Measurements from ENCODE around the gene SH3D19. TPM values are rescaled to one million over a fixed set of nuclear protein-coding genes. Genes with fewer than 3 reads are reported as not detected.
"Not testable (repeated sequence)": the region's sequence is repeated elsewhere in the genome, so short reads cannot be mapped to it uniquely, and the experiment has no call there.

The SH3D19 gene
- total RNA-seq, 1 donor from 2014 or later = 41.7 TPM

- not testable (repeated sequence) for DNase-seq (ENCODE audit: low spot score)
These were observed 56.5 kb downstream of the SH3D19 start for GRCh38 chr4:151268905-151269304.

- no peak for DNase-seq (ENCODE audit: low spot score)
These were observed 57.4 kb downstream of the SH3D19 start for GRCh38 chr4:151267822-151268535.

GRCh38 chr4:151267104-151267503, 58.3 kb downstream of the SH3D19 start:
- DNase-seq (ENCODE audit: low spot score) = no peak

GRCh38 chr4:151266497-151266896, 58.9 kb downstream of the SH3D19 start:
- DNase-seq (ENCODE audit: low spot score) = no peak

GRCh38 chr4:151263455-151263854, 62.0 kb downstream of the SH3D19 start:
- DNase-seq (ENCODE audit: low spot score) = no peak

- DNase-seq (ENCODE audit: low spot score) = no peak
These were observed 64.9 kb downstream of the SH3D19 start for GRCh38 chr4:151260526-151260925.

DNA sequence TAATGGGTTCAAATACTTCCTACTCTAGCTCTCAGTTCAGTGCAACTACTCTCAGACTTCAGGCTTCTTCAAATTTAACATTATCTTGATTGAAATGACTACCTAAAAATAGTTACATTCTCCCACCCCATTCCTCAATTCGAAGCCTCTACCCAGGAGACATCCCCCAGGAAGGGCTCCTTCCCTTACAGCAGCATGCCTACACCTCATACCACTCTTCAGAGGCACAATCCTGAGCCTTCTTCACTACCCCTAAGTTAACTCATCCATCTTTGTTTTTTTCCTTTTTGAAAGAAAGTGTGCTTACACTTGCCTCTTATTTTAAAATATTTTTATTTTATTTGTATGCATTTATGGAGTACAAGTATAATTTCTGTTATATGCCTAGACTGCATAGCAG, 65.7 kb downstream of the SH3D19 start:
- DNase-seq (ENCODE audit: low spot score) = no peak

DNA sequence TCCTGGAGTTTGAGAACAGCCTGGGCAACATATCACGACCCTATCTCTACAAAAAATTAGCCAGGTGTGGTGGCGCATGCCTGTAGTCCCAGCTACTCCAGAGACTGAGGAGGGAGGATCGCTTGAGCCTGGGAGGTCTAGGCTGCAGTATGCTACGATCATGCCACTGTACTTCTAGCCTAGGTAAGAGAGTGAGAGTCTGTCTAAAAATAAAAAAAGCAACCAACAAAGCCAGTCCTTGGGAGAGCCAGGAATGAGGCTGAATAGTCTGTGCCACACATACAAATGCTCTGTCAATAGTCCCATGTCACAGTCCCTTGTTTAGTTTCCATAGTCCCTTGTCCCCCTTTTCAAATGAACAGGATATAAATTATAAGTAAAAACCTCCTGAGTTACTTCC, 67.7 kb downstream of the SH3D19 start:
- no peak for DNase-seq (ENCODE audit: low spot score)

DNA sequence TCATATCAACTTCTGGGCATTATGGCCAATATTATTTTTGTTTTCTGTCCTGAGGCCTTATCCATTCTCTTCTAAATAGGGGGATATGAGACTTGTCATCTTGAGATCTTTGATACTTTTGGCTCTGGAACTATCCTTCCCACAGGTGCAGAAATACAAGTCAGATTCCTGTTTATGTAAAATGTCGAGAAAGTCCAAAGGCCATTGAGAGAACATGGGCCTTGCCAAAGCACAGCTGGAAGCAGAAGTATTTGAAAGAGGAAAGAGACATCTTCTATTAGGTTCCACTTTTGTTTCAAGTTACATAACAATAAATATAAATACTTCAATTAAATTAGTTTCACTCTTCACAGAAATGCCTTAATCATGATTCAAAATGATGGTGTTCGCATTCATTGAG, 69.3 kb downstream of the SH3D19 start:
- no peak for DNase-seq (ENCODE audit: low spot score)

DNA sequence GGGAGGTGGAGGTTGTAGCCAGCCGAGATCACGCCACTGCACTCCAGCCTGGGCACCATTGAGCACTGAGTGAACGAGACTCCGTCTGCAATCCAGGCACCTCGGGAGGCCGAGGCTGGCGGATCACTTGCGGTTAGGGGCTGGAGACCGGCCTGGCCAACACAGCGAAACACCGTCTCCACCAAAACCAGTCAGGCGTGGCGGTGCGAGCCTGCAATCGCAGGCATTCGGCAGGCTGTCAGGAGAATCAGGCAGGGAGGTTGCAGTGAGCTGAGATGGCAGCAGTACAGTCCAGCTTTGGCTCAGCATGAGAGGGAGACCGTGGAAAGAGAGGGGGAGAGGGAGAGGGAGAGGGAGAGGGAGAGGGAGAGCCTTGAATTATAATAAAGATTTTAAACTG, 69.7 kb downstream of the SH3D19 start:
- DNase-seq (ENCODE audit: low spot score) = not testable (repeated sequence)

GRCh38 chr4:151255226-151255625, 70.2 kb downstream of the SH3D19 start:
- not testable (repeated sequence) for DNase-seq (ENCODE audit: low spot score)

- no peak for DNase-seq (ENCODE audit: low spot score)
These were observed 73.7 kb downstream of the SH3D19 start for GRCh38 chr4:151251603-151252304.

GRCh38 chr4:151250706-151251105, 74.7 kb downstream of the SH3D19 start:
- DNase-seq (ENCODE audit: low spot score) = no peak

- DNase-seq (ENCODE audit: low spot score) = no peak
These were observed 76.9 kb downstream of the SH3D19 start for GRCh38 chr4:151248519-151248918.

GRCh38 chr4:151247395-151247794, 78.0 kb downstream of the SH3D19 start:
- no peak for DNase-seq (ENCODE audit: low spot score)

DNA sequence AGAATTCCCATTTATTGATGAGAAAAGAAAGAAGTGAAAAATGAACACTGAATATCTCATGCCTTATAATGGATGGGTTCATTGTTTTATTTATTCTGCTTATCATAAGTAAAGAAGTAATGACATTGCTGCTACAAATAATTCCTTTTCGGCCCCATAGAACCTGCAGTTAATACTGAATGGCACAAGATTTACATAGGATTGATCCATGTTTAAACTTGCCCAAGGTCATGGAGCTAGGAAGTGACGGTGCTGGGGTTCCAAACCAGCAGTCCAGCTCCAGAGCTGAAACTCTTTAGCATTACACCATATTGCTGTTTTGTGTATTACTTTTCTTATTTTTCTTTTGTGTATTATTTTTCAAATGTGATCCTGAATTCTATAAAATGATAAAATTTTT, 78.7 kb downstream of the SH3D19 start:
- DNase-seq (ENCODE audit: low spot score) = no peak

- DNase-seq (ENCODE audit: low spot score) = no peak
These were observed 83.1 kb downstream of the SH3D19 start for GRCh38 chr4:151242305-151242704.

- no peak for DNase-seq (ENCODE audit: low spot score)
These were observed 85.8 kb downstream of the SH3D19 start for GRCh38 chr4:151239608-151240007.

DNA sequence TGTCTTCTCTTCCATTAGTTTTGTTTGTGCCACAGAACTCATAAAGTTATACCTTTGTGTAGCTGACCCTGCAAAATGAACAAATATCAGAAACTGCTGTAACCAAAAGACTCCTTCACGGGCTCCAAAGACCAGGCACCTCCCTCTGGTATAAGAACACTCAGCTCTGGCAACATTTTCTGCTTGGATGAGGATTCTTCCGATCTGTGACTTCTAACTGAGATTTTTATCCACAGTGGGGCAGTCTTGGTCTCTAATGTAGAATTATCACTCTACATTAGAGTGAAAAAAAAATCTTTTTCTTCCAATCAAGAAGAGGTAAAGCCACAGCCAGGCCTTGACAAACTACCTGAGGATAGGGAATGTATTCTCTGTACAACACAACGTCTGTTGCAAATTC, 86.9 kb downstream of the SH3D19 start:
- no peak for DNase-seq (ENCODE audit: low spot score)

- no peak for DNase-seq (ENCODE audit: low spot score)
These were observed 89.4 kb downstream of the SH3D19 start for GRCh38 chr4:151236036-151236435.

GRCh38 chr4:151235373-151235772, 90.0 kb downstream of the SH3D19 start:
- not testable (repeated sequence) for DNase-seq (ENCODE audit: low spot score)

- no peak for DNase-seq (ENCODE audit: low spot score)
These were observed 91.8 kb downstream of the SH3D19 start for GRCh38 chr4:151233600-151233999.

DNA sequence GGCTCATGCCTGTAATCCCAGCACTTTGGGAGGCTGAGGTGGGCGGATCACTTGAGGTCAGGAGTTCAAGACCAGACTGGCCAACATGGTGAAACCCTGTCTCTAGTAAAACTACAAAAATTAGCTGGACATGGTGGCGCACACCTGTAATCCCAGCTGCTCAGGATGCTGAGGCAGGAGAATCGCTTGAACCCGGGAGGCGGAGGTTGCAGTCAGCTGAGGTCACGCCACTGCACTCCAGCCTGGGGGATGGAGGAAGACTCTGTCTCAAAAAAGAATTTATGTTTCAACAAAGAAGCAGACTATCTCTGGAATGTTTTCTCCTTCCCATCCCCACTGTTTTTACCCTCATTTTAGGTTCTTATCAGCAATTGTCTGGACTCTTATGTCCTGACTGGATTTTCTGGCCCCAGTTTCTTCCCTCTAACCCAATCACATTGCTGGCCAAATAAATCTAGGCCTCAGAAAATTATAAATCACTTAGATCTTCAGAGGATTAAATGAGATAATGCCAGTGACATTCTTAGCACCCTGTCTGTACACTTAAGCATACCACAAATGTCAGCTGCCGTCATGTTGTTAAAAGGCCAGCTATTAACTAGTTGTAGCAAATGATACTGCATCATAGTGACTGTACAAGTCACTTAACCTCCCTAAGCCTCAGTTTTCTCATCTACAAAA, 93.3 kb downstream of the SH3D19 start:
- DNase-seq (ENCODE audit: low spot score) = no peak
